Mucosa of gallbladder (tissue), 1 donor: ENCODE data around the gene ZNF646. TPM values are rescaled to one million over a fixed set of nuclear protein-coding genes. Genes with fewer than 3 reads are reported as not detected.
A peak's percentile ranks its signal among the peaks of the same experiment; 100 is the strongest.
"Not testable (repeated sequence)": the region's sequence is repeated elsewhere in the genome, so short reads cannot be mapped to it uniquely, and the experiment has no call there.

Source experiments
- DNase-seq: peaks from one replicate; pipeline ENCODE4 v3.0.0-alpha.2; 2020; ENCODE audit warnings: low spot score
- total RNA-seq: library from RNA; stranded (reverse); gene quantifications from one replicate; pipeline ENCODE4 v1.2.1, GENCODE V29; 2021
- donor health status: DM: no; HTN: no; CAD: no.

ZNF646 gene
- total RNA-seq, 1 donor from 2014 or later, result 26.1 TPM

GRCh38 chr16:31083981-31084380 is 9.8 kb downstream of the ZNF646 start:
- no peak for DNase-seq

- DNase-seq, result no peak
Measured at GRCh38 chr16:31084584-31085302, 10.5 kb downstream of the ZNF646 start.

GRCh38 chr16:31085411-31085810 is 11.2 kb downstream of the ZNF646 start:
- no peak for DNase-seq

GRCh38 chr16:31085873-31086628 is 11.8 kb downstream of the ZNF646 start:
- no peak for DNase-seq

- no peak for DNase-seq
Measured at GRCh38 chr16:31086629-31086906, 12.3 kb downstream of the ZNF646 start.

GRCh38 chr16:31087481-31087880 is 13.3 kb downstream of the ZNF646 start:
- no peak for DNase-seq

- no peak for DNase-seq
Measured at GRCh38 chr16:31087971-31088370, 13.7 kb downstream of the ZNF646 start.

GRCh38 chr16:31088459-31089183 is 14.4 kb downstream of the ZNF646 start, which contains the start of gene PRSS53:
PRSS53 (minus strand) TSS chr16:31088943; CDS start chr16:31088809, 134 bp downstream.
- DNase-seq, result no peak

- no peak for DNase-seq
Measured at GRCh38 chr16:31089199-31089598, 15.0 kb downstream of the ZNF646 start.

GRCh38 chr16:31090540-31090939 is 16.3 kb downstream of the ZNF646 start:
- no peak for DNase-seq

GRCh38 chr16:31092330-31092729 is 18.1 kb downstream of the ZNF646 start:
- no peak for DNase-seq

GRCh38 chr16:31093132-31093703 is 19.0 kb downstream of the ZNF646 start:
- DNase-seq, result no peak

- DNase-seq, result no peak
Measured at GRCh38 chr16:31094088-31094423, 19.8 kb downstream of the ZNF646 start.

GRCh38 chr16:31094424-31095120 is 20.4 kb downstream of the ZNF646 start, which contains the start of gene VKORC1:
VKORC1 (minus strand) TSS chr16:31094797; CDS start chr16:31094729, 68 bp downstream.
- DNase-seq, result peak; percentile 97

- no peak for DNase-seq
Measured at GRCh38 chr16:31099860-31100638, 25.8 kb downstream of the ZNF646 start.

GRCh38 chr16:31100876-31101641 is 26.8 kb downstream of the ZNF646 start:
- not testable (repeated sequence) for DNase-seq

GRCh38 chr16:31105677-31106213 is 31.5 kb downstream of the ZNF646 start:
- peak; percentile 82 for DNase-seq

GRCh38 chr16:31106509-31107464 is 32.6 kb downstream of the ZNF646 start:
- no peak for DNase-seq

GRCh38 chr16:31107465-31107867 is 33.2 kb downstream of the ZNF646 start:
- DNase-seq, result no peak
